Mesenteric fat pad (tissue), 1 donor: ENCODE data around the gene CD1D. TPM values are rescaled to one million over a fixed set of nuclear protein-coding genes. Genes with fewer than 3 reads are reported as not detected.
"Not testable (repeated sequence)": the region's sequence is repeated elsewhere in the genome, so short reads cannot be mapped to it uniquely, and the experiment has no call there.

ENCODE experiments used
- DNase-seq: peaks from one replicate; pipeline ENCODE4 v3.0.0-alpha.2; 2020; ENCODE audit warnings: low spot score
- total RNA-seq: library from RNA; stranded (reverse); fragmentation: NEBNext Ultra II Directional; extraction: Animal tissue kit (Norgen Biotek cat#: 25700); gene quantifications from one replicate; pipeline ENCODE4 v1.2.1, GENCODE V29; 2021
- donor health status: DM: yes; HTN: yes; CAD: no.

CD1D gene
- total RNA-seq, 1 donor from 2014 or later: 5.1 TPM

DNA sequence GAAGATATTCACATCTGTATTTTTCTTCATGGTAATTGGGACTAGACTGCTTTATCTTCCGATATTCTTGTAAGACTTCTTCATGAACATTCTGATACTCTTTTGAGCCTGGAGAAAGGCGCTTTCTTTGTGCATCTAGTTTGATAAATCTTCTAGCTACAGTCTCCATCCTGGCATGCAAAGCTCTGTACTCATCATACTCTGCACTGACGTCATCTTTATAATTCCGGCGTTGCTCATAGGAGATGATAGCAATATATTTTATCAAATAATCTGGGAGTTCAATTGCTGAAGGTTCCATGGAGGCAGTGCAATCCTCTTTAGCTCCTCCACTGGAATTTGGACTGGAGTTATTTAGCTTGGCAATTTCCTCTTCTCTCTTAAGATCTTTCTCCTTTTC, 4.8 kb upstream of the CD1D start:
- DNase-seq: not testable (repeated sequence)

- DNase-seq: no peak
Measured at GRCh38 chr1:158176399-158176798, 4.3 kb upstream of the CD1D start.

- not testable (repeated sequence) for DNase-seq
Measured at GRCh38 chr1:158176849-158177699, 3.6 kb upstream of the CD1D start.

- peak; percentile 97 for DNase-seq
Measured at GRCh38 chr1:158177700-158178450, 2.8 kb upstream of the CD1D start.

GRCh38 chr1:158179301-158180041, 1.2 kb upstream of the CD1D start:
- DNase-seq: no peak

DNA sequence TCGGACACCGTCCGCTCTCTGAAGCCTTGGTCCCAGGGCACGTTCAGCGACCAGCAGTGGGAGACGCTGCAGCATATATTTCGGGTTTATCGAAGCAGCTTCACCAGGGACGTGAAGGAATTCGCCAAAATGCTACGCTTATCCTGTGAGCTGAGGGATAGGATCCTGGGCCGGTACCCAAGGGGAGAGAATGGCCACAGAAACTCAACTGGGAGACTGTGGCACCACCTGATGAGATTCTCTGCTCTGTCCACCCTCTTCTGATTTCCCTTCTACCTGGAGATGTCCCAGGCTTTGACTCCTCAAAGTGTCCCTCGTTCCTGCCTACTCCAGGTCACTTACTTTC, 855 bp downstream of the CD1D start:
- DNase-seq: no peak

DNA sequence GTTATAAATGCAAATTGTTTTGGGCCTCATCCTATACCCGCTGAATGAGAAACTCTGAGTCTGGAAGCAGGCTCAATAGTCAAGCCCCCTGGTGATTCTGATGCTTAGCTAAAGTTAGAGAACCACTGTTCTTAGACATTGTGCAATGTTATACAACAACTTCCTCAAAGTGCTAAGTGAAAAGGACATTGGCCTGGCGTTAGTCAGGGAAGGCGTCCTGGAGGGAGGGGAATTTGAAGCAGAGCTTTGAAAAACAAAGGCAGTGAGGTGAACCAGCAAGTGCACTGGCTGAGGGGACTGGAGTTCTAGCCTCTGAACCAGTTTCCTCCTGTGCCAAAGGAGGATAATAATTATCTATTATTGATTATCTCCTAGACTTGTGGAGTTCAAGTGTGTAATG, 5.1 kb downstream of the CD1D start:
- no peak for DNase-seq

GRCh38 chr1:158186180-158186579, 5.5 kb downstream of the CD1D start:
- no peak for DNase-seq

GRCh38 chr1:158188611-158189010, 7.9 kb downstream of the CD1D start:
- no peak for DNase-seq

- no peak for DNase-seq
Measured at GRCh38 chr1:158189624-158190023, 8.9 kb downstream of the CD1D start.

GRCh38 chr1:158191299-158191698, 10.6 kb downstream of the CD1D start:
- no peak for DNase-seq

DNA sequence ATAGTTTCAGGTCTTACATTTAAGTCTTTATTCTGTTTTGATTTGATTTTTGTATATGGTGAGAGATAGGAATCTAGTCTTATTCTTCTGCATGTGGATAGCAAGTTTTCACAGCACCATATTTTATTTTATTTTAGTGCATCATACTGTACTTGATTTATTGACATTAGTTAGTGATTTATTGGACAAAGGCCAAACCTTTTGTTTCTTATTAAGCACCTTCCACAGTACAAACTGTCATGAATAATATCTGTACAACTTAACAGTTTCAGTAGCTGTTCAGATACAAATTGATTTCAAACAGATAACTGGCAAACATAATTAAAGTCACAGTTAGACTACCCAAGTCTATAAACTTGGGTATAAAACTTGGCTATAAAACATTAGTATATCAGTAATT, 15.8 kb downstream of the CD1D start:
- DNase-seq: no peak

- no peak for DNase-seq
Measured at GRCh38 chr1:158199849-158200248, 19.2 kb downstream of the CD1D start.

DNA sequence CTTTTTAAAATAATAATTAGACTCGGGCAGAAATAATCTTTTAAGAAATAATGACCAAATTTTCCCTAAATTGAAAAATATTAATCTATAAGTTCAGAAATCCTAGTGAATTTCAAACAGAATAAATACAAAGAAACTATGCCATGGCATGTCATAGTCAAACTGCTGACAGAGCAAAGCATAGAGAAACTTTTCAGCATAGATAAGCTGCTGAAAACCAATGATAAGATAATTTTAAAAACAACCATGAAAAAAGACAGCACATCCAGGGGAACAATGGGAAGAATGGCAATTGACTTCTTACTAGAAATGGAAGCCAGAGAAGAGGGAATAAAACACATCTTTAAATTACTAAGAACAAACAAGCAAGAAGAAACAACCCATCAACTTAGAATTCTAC, 19.8 kb downstream of the CD1D start:
- no peak for DNase-seq

DNA sequence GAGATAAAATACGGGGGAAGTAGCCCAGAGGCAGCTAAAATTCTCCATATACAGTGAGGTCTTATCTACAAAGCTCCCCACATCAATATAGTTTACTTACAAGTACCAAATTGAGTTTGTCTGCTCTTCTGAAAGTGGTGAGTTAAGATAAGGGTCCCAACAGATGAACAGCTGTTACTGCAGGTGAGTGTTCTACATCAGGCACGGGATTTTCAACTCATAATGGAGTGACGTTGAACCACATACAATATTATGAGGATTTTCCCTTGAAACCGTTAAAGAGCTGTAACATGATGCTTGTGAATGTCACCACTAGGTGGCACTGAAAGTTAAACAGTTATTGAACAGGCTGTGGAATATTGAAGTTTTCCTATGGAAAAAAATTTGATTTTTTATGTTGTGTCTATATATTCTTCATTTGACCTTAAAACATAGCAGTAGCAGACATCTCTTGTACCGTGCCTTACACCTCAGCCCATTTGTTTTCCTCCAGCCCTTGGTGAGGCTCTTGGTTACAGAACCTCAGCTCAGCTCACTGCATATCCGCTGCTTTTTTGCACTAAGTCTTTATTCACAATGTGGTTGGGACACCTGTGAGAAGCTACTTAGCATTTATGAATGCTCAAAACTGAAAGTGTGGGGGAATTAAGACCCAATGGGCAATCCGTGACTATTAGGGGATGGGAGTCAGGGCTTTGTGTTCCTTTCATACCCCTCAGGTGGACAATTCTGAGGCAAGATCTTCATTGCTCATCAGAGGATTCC, 23.2 kb downstream of the CD1D start:
- no peak for DNase-seq

DNA sequence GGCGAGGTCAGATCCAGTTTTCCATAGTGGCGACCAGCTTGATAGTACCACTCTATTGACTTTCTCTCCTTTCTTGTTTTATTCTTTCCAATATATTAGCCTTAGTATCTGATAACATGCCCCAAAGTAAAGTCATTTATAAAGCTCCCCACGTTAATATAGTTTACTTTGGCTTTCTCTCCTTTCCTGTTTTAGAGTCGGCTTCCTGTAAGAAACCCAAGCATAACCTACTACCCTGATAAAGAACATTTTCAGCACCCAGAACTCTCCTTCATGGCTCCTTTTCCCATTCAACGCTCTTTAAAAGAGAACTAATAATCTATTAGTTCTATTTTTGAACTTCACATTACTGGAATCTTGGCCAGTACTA, 23.7 kb downstream of the CD1D start:
- no peak for DNase-seq

DNA sequence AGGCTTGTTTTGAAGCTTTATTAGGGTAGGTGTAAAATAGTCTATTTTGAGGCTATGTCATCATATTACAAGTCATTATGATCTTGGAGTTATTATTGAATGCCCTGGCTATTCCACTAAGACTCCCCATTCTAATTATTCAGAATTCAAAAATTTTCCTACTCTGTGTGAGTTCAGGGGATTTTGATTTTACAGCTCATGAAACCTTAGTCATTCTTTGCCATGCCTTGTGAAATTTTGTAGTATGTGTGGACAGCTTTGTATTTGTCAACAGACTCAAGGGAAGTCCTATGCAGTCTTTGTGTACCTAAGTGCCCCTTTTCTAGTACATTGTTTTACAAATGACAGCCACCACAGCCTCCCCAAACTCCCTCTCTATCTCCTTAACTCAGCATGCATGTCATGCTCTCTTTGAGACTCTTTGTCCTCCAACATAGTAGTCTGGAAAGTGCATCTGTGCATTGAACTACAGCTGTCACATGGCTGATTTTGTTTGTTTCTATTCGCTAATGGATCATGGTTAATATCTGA, 28.0 kb downstream of the CD1D start:
- no peak for DNase-seq

GRCh38 chr1:158212320-158212719, 31.6 kb downstream of the CD1D start:
- DNase-seq: no peak

- DNase-seq: not testable (repeated sequence)
Measured at GRCh38 chr1:158223445-158223844, 42.8 kb downstream of the CD1D start.

DNA sequence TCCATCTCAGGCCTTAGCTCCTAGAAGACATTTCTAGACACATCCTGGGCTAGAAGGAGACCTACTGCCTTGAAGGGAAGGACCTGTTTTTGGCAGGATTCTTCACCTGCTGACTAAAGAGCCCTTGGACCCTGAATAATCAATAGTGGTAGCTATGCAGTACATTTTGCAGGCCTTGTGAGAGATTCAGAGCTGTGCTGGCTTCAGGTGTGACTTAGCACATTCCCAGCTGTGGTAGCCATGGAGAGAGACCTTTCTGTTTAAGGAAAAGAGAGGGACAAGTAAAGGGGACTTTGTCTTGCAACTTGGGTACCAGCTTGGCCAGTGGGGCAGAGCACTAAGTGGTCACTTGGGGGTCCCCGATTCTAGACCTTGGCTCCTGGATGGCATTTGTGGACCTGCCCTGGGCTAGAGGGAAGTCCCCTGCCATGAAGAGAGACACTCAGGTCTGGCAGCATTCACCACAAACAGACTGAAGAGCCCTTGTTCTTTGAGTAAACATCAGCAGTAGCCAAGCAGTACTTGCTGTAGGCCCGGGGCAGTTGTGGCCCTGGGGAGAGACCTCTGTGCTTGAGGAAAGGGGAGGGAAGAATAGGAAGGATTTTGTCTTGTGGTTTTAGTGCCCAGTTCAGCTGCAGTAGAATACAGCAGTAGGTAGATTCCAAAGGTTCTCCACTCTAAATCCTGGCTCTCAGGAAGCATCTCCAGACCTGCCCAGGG, 47.4 kb downstream of the CD1D start:
- DNase-seq: no peak
